ENCODE measurements around the gene CTSV.
"Not testable (repeated sequence)": the region's sequence is repeated elsewhere in the genome, so short reads cannot be mapped to it uniquely, and the experiment has no call there.

DNA sequence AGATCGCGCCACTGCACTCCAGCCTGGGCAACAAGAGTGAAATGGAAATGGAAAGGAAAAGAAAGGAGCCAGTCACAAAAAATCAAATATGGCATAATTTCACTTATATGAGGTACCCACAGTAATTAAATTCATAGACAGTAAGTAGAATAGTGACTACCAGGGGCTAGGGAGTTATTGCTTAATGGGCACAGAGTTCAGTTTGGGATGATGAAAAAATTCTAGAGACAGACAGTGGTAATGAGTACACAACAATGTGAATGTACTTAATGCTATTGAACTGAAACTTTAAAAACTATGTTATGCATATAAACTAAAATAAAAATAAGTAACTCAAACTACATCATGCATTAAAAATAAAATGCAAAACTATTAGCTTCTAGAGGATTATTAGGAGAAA lies 54.1 kb downstream of the CTSV start:
- TF ChIP-seq ZFP3 (CRISPR knock-in tag; IDR thresholded peaks at IDR 0.05); ZC3H10 (CRISPR knock-in tag; IDR thresholded peaks at IDR 0.05); SNAI2 (CRISPR knock-in tag; IDR thresholded peaks at IDR 0.05); RARB (CRISPR knock-in tag; IDR thresholded peaks at IDR 0.05); BACH2 (CRISPR knock-in tag; IDR thresholded peaks at IDR 0.05; ENCODE audit: borderline replicate concordance): not testable (repeated sequence)

All from SK-N-SH treated with all-trans-retinoic acid at 6 μM for 48 hours (cell line).